Gastrocnemius medialis (tissue), 4 donors: Measurements from ENCODE around the gene SDF2L1. TPM values are rescaled to one million over a fixed set of nuclear protein-coding genes. Genes with fewer than 3 reads are reported as not detected.

ENCODE experiments used
- ATAC-seq, 2 donors: fragments of 150-250 bp; one replicate each; pipeline ENCODE4 v1.9.1; 2016
- DNase-seq, 2 donors: peaks; one replicate each; pipeline ENCODE4 v3.0.0-alpha.2; 2019
- H3K27ac ChIP-seq, 4 donors: fragments of 200-600 bp; sonication (generic); 1 replicate in 1 of 4; 2 replicates in 3 of 4; pipeline ENCODE4 v1.5.1; 2016 to 2018; ENCODE audit warnings: mild to moderate bottlenecking in 2 of 4, moderate library complexity in 1 of 4
- H3K27me3 ChIP-seq, 3 donors: fragments of 200-600 bp; sonication (generic) in 2 of 3; 1 replicate in 1 of 3; 2 replicates in 2 of 3; pipeline versions ENCODE4 v1.5.1 to v1.6.0; 2016 to 2019; ENCODE audit warnings: mild to moderate bottlenecking in 1 of 3, moderate library complexity in 1 of 3
- H3K36me3 ChIP-seq, 2 donors: fragments of 200-600 bp; sonication (generic) in 1 of 2; one replicate each; pipeline ENCODE4 v1.5.1; 2017 to 2018
- H3K4me1 ChIP-seq, 2 donors: fragments of 200-600 bp; sonication (generic) in 1 of 2; one replicate each; pipeline ENCODE4 v1.5.1; 2016 to 2017; ENCODE audit warnings: mild to moderate bottlenecking in 2 of 2
- H3K4me3 ChIP-seq, 4 donors: fragments of 200-600 bp; sonication (generic) in 3 of 4; 1 replicate in 1 of 4; 2 replicates in 3 of 4; pipeline ENCODE4 v1.5.1; 2016 to 2019; ENCODE audit warnings: mild to moderate bottlenecking in 2 of 4
- H3K9me3 ChIP-seq, 3 donors: fragments of 200-600 bp; sonication (generic) in 2 of 3; 1 replicate in 1 of 3; 2 replicates in 2 of 3; pipeline ENCODE4 v1.5.1; 2016 to 2019
- POLR2A ChIP-seq, 2 donors: fragments of 450-650 bp; IDR thresholded peaks; one replicate each; pipeline ENCODE4 v1.6.1; 2017; ENCODE audit warnings: antibody characterized with exemption in 2 of 2, mild to moderate bottlenecking in 2 of 2, moderate library complexity in 2 of 2
- in situ Hi-C, 4 donors: fragments of 200-750 bp; cut with MboI; loops; one replicate each; pipeline versions ENCODE4 v1.15.0 to v1.8.0; 2017; ENCODE audit warnings: low sequenced_read_pairs in 4 of 4
- intact Hi-C: fragments of 100-400 bp; cut with DNase I; formaldehyde crosslinking; loops from one replicate; pipeline ENCODE4 v1.15.1; 2023; ENCODE audit warnings: low total_unique reads
- total RNA-seq, 4 donors: library from RNA; depleted of rRNA; stranded (reverse); fragments of >200 nt; gene quantifications; one replicate each; pipeline versions ENCODE4 v1.1.0 to v1.2.3, GENCODE V29; 2016
- TF ChIP-seq, protein P1 (sequence below), 5 experiments: fragments of 450-650 bp in 3 of 5; fragments of 200-600 bp in 2 of 5; sonication (generic) in 2 of 5; IDR thresholded peaks in 4 of 5; conservative IDR thresholded peaks in 1 of 5; 1 replicate in 4 of 5; 2 replicates in 1 of 5; pipeline ENCODE4 v1.5.1; 2016 to 2019; ENCODE audit warnings: antibody characterized with exemption in 5 of 5, mild to moderate bottlenecking in 3 of 5, moderate library complexity in 3 of 5

The SDF2L1 gene
- total RNA-seq, 4 donors from 2014 or later, result 8.5 to 33.2 (median 23.3) TPM

DNA sequence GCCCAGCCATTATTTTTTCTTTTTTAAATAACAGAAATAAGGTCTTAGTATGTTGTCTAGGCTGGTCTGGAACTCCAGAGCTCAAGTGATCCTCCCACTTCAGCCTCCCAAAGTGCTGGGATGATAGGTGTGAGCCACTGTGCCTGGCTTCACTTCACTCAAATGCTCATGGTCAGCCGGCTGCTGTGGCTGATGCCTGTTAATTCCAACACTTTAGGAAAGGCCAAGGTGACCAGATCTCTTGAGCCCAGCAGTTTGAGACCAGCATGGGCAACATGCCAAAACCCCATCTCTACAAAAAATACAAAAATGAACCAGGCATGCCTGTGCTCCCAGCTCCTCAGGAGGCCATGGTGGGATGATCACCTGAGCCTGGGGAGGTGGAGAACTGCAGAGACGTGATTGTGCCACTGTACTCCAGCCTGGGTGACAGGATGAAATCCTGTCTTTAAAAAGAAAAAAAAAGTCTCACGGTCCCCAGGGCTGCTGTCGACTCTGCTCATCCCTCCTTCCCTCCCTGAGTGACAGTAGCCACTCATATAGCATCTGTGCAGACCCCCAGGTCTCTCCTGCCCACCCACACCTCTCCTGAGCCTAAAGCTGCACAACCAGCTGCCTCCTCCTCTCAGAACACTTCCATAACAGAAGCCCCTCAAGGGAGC lies 15.9 kb upstream of the SDF2L1 start:
- Histone ChIP-seq H3K4me1 (peaks cover 27 to 41% of the 10 kb centered on the region in 2 donors), H3K27me3 (no peaks in the 10 kb centered on the region), H3K27ac (no peak overlapping the region), H3K9me3 (no peaks in the 10 kb centered on the region), H3K4me3 (no peak overlapping the region), H3K36me3 (no peaks in the 10 kb centered on the region)
- TF ChIP-seq, protein P1, sequence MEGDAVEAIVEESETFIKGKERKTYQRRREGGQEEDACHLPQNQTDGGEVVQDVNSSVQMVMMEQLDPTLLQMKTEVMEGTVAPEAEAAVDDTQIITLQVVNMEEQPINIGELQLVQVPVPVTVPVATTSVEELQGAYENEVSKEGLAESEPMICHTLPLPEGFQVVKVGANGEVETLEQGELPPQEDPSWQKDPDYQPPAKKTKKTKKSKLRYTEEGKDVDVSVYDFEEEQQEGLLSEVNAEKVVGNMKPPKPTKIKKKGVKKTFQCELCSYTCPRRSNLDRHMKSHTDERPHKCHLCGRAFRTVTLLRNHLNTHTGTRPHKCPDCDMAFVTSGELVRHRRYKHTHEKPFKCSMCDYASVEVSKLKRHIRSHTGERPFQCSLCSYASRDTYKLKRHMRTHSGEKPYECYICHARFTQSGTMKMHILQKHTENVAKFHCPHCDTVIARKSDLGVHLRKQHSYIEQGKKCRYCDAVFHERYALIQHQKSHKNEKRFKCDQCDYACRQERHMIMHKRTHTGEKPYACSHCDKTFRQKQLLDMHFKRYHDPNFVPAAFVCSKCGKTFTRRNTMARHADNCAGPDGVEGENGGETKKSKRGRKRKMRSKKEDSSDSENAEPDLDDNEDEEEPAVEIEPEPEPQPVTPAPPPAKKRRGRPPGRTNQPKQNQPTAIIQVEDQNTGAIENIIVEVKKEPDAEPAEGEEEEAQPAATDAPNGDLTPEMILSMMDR (IDR thresholded peaks at IDR 0.05 in 4 of 5, conservative IDR thresholded peaks at IDR 0.05 in 1 of 5), result no peak
- no peak for TF ChIP-seq POLR2A (IDR thresholded peaks at IDR 0.05)
- in situ Hi-C loops, result no loop called here
- intact Hi-C loops, result no loop called here
- ATAC-seq, result no peak
- no peak for DNase-seq

DNA sequence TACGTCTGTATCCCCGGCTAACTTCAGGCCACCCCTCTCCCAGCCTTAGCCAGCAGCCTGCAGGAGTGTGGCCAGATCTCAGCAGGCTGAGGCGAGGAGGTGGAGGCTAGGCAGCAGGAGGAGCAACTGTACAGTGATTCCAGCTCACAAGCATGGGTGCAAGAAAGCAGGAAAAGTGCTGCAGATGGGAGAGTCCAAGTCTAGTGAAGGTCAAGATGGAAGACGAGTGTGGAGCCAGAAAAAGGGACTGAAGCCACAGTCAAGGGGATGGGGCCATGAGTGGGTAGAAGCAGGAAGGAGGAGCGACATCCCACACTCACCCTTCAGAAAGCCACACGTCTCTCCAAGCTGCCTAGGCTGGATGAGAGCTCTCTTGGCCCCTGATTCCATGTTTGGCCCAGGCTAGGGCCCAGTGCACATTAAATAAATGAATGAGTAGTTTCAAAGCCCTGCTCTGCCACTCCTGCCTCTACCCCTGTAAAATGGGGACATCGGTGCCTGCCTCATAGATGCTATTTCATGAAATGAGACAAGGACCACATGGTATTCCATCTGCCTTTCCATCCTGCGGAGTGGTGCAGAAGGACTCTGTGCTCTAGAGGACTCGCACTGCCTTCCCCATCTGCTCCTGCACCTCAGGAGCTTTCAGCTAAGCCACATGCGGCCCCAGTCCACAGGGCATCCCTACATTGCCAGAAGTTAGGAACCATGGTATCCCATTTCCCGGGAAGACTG lies 15.2 kb upstream of the SDF2L1 start:
- peaks cover 27 to 41% of the 10 kb centered on the region in 2 donors for H3K4me1 ChIP-seq
- ATAC-seq (no peak), DNase-seq (no peak)
- intact Hi-C loops, result no loop called here
- no peak for TF ChIP-seq POLR2A (IDR thresholded peaks at IDR 0.05)
- TF ChIP-seq, protein P1 (IDR thresholded peaks at IDR 0.05 in 4 of 5, conservative IDR thresholded peaks at IDR 0.05 in 1 of 5), result no peak
- in situ Hi-C loops, result no loop called here
- no peaks in the 10 kb centered on the region for H3K9me3 ChIP-seq
- H3K4me3 ChIP-seq, result no peak overlapping the region
- H3K36me3 ChIP-seq, result no peaks in the 10 kb centered on the region
- H3K27ac ChIP-seq, result no peak overlapping the region
- no peaks in the 10 kb centered on the region for H3K27me3 ChIP-seq

- TF ChIP-seq, protein P1 (IDR thresholded peaks at IDR 0.05 in 4 of 5, conservative IDR thresholded peaks at IDR 0.05 in 1 of 5), result no peak
- TF ChIP-seq POLR2A (IDR thresholded peaks at IDR 0.05), result no peak
- peaks cover 15 to 28% of the 10 kb centered on the region in 2 donors for H3K4me1 ChIP-seq
- intact Hi-C loops, result no loop called here
- ATAC-seq (no peak), DNase-seq (no peak)
- H3K27me3 ChIP-seq, result no peaks in the 10 kb centered on the region
- peak overlapping the region in 3 of 4 donors; percentile 71 to 81 (median 75) for H3K4me3 ChIP-seq
- H3K9me3 ChIP-seq, result no peaks in the 10 kb centered on the region
- H3K27ac ChIP-seq, result no peak overlapping the region
- in situ Hi-C loops, result no loop called here
- no peaks in the 10 kb centered on the region for H3K36me3 ChIP-seq
These were observed 13.5 kb upstream of the SDF2L1 start for GRCh38 chr22:21628386-21629254.

GRCh38 chr22:21629255-21630149 lies 12.6 kb upstream of the SDF2L1 start, which contains the start of gene YDJC:
Gene YDJC (minus strand): TSS chr22:21630022. CDS start chr22:21630014, 8 bp downstream.
- in situ Hi-C loops, result no loop called here
- Histone ChIP-seq H3K27ac (peak within 1 kb of the TSS; percentile 53 to 76 (median 68)), H3K36me3 (no peaks in the 10 kb centered on the region), H3K4me1 (peaks cover 6 to 19% of the 10 kb centered on the region in 2 donors), H3K27me3 (no peaks in the 10 kb centered on the region), H3K9me3 (no peaks in the 10 kb centered on the region), H3K4me3 (peak within 1 kb of the TSS; percentile 71 to 86 (median 78))
- peak; percentile 95 to 96 for ATAC-seq
- peak; percentile 84 to 85 for DNase-seq
- peak in 1 of 2 donors; percentile 52 for TF ChIP-seq POLR2A (IDR thresholded peaks at IDR 0.05)
- TF ChIP-seq, protein P1 (IDR thresholded peaks at IDR 0.05 in 4 of 5, conservative IDR thresholded peaks at IDR 0.05 in 1 of 5), result peak in 1 of 5 experiments; percentile 98
- intact Hi-C loops, result loop anchor here (1.0 kb wide), 2 partner anchors 13 to 62 kb away; partner anchors contain the start of genes SDF2L1 and UBE2L3
